Neural cell (in vitro differentiated cells): ENCODE measurements around the gene MICAL2. TPM values are rescaled to one million over a fixed set of nuclear protein-coding genes. Genes with fewer than 3 reads are reported as not detected.

Source experiments
- H2AFZ ChIP-seq: fragments of 200-600, 300-800 bp; sonication (generic), shearing (Covaris generic); 2 replicates; pipeline ENCODE4 v1.6.0; 2014; ENCODE audit warnings: low read depth, mild to moderate bottlenecking, antibody characterized with exemption, low read length, moderate library complexity
- H3F3A ChIP-seq: fragments of 200-600 bp; shearing (Covaris generic); 2 replicates; pipeline ENCODE4 v1.6.1; 2016; ENCODE audit warnings: mild to moderate bottlenecking, moderate library complexity, mixed read lengths, antibody characterized with exemption, low read length; ENCODE audit not compliant: insufficient read depth, poor library complexity, severe bottlenecking
- H3K27ac ChIP-seq: fragments of 200-600, 300-800 bp; sonication (generic), shearing (Covaris generic); 2 replicates; pipeline ENCODE4 v1.5.1; 2014; ENCODE audit warnings: mild to moderate bottlenecking, low read length, moderate library complexity
- H3K27me3 ChIP-seq: fragments of 300-800, 200-600 bp; sonication (generic), shearing (Covaris generic); 2 replicates; pipeline ENCODE4 v1.6.0; 2014; ENCODE audit warnings: mild to moderate bottlenecking, low read depth, low read length, moderate library complexity; ENCODE audit not compliant: insufficient read depth
- H3K36me3 ChIP-seq: fragments of 300-800, 200-600 bp; sonication (generic), shearing (Covaris generic); 2 replicates; pipeline ENCODE4 v1.5.1; 2014; ENCODE audit warnings: mild to moderate bottlenecking, antibody characterized with exemption, low read length, moderate library complexity; ENCODE audit not compliant: insufficient read depth
- H3K4me2 ChIP-seq: fragments of 300-800, 200-600 bp; sonication (generic), shearing (Covaris generic); 2 replicates; pipeline ENCODE4 v1.6.0; 2014; ENCODE audit warnings: mild to moderate bottlenecking, low read length
- H3K4me3 ChIP-seq: fragments of 300-800, 200-600 bp; sonication (generic), shearing (Covaris generic); 2 replicates; pipeline ENCODE4 v1.5.1; 2014; ENCODE audit warnings: mild to moderate bottlenecking, low read length, moderate library complexity
- H3K79me2 ChIP-seq: fragments of 200-600 bp; shearing (Covaris generic); replicated peaks from 2 replicates; pipeline ENCODE4 v1.6.0; 2014; ENCODE audit warnings: mild to moderate bottlenecking, low read length, moderate library complexity; ENCODE audit not compliant: insufficient read depth
- H3K9ac ChIP-seq: fragments of 300-800, 200-600 bp; sonication (generic), shearing (Covaris generic); 2 replicates; pipeline ENCODE4 v1.6.1; 2016; ENCODE audit warnings: mild to moderate bottlenecking, low read length, mixed read lengths
- H3K9me2 ChIP-seq: fragments of 200-600 bp; shearing (Covaris generic); 2 replicates; pipeline ENCODE4 v1.6.1; 2016; ENCODE audit warnings: mild to moderate bottlenecking, low read length, mixed read lengths; ENCODE audit not compliant: insufficient read depth
- H3K9me3 ChIP-seq: fragments of 200-600, 300-800 bp; sonication (generic), shearing (Covaris generic); 2 replicates; pipeline ENCODE4 v1.6.1; 2016; ENCODE audit warnings: mild to moderate bottlenecking, mixed run types, low read length, moderate library complexity, mixed read lengths
- H4K20me1 ChIP-seq: fragments of 200-600 bp; shearing (Covaris generic); 2 replicates; pipeline ENCODE4 v1.6.1; 2016; ENCODE audit warnings: mild to moderate bottlenecking, mixed run types; ENCODE audit not compliant: insufficient read depth
- CTCF ChIP-seq: fragments of 450-650 bp; IDR thresholded peaks from 2 replicates; pipeline ENCODE4 v1.5.1; 2014; ENCODE audit warnings: antibody characterized with exemption, mild to moderate bottlenecking, moderate library complexity; ENCODE audit not compliant: poor library complexity, severe bottlenecking
- EP300 ChIP-seq: fragments of 450-650 bp; conservative IDR thresholded peaks from 2 replicates; pipeline ENCODE4 v1.6.1; 2014; ENCODE audit warnings: antibody characterized with exemption, mild to moderate bottlenecking, moderate library complexity; ENCODE audit not compliant: poor library complexity, severe bottlenecking
- EZH2 ChIP-seq: fragments of 200-600, 300-800 bp; shearing (Covaris generic), sonication (generic); IDR thresholded peaks from 2 replicates; pipeline ENCODE4 v1.6.1; 2014; ENCODE audit warnings: antibody characterized with exemption, low read length, borderline replicate concordance, mild to moderate bottlenecking; ENCODE audit not compliant: insufficient read depth, poor library complexity, severe bottlenecking
- MXI1 ChIP-seq: fragments of 450-650 bp; conservative IDR thresholded peaks from 2 replicates; pipeline ENCODE4 v1.6.1; 2014; ENCODE audit warnings: antibody characterized with exemption, mild to moderate bottlenecking; ENCODE audit not compliant: poor library complexity, severe bottlenecking
- POLR2AphosphoS5 ChIP-seq: IDR thresholded peaks from 2 replicates; pipeline ENCODE4 v1.6.1; 2012
- RAD21 ChIP-seq: fragments of 450-650 bp; conservative IDR thresholded peaks from 2 replicates; pipeline ENCODE4 v1.6.1; 2014; ENCODE audit warnings: antibody characterized with exemption, mild to moderate bottlenecking, moderate library complexity
- REST ChIP-seq: IDR thresholded peaks from 2 replicates; pipeline ENCODE4 v1.6.1; 2012; ENCODE audit warnings: borderline replicate concordance
- SMC3 ChIP-seq: fragments of 450-650 bp; conservative IDR thresholded peaks from 2 replicates; pipeline ENCODE4 v1.6.1; 2014; ENCODE audit warnings: antibody characterized with exemption, mild to moderate bottlenecking, moderate library complexity; ENCODE audit not compliant: poor library complexity
- TAF1 ChIP-seq: IDR thresholded peaks from 2 replicates; pipeline ENCODE4 v1.6.1; 2012; ENCODE audit warnings: low read depth
- polyA plus RNA-seq: library from polyadenylated mRNA; depleted of rRNA; stranded (reverse); fragments of >200 nt; gene quantifications from 2 replicates; pipeline ENCODE4 v1.2.3, GENCODE V29; 2014

MICAL2 gene
- polyA plus RNA-seq, 1 donor from 2014 or later = 2.2 TPM

- no peak for TF ChIP-seq EZH2
- no peak for TF ChIP-seq CTCF
- TF ChIP-seq EP300 = no peak
- TF ChIP-seq MXI1 = no peak
- Histone ChIP-seq H3K9me3 (no peaks in the 10 kb centered on the region), H3K4me2 (no peak overlapping the region), H4K20me1 (no peaks in the 10 kb centered on the region), H3F3A (no peaks in the 10 kb centered on the region), H3K9me2 (no peaks in the 10 kb centered on the region), H3K27ac (no peak overlapping the region), H2AFZ (no peak overlapping the region), H3K27me3 (no peaks in the 10 kb centered on the region), H3K9ac (no peak overlapping the region), H3K4me3 (no peak overlapping the region), H3K36me3 (no peaks in the 10 kb centered on the region), H3K79me2 (no peaks in the 10 kb centered on the region)
These were observed 73.6 kb downstream of the MICAL2 start for GRCh38 chr11:12183827-12184620.

- Histone ChIP-seq H3K79me2 (no peaks in the 10 kb centered on the region), H3K9ac (no peak overlapping the region)
- TF ChIP-seq SMC3 (no peak), MXI1 (no peak), TAF1 (no peak)
These were observed 74.3 kb downstream of the MICAL2 start for GRCh38 chr11:12184699-12185098.

GRCh38 chr11:12185106-12185690, 74.8 kb downstream of the MICAL2 start:
- no peak overlapping the region for H3K27ac ChIP-seq
- no peaks in the 10 kb centered on the region for H3K27me3 ChIP-seq
- H3K79me2 ChIP-seq = no peaks in the 10 kb centered on the region
- H3K36me3 ChIP-seq = no peaks in the 10 kb centered on the region
- no peak overlapping the region for H3K4me2 ChIP-seq
- no peak overlapping the region for H3K9ac ChIP-seq
- H2AFZ ChIP-seq = no peak overlapping the region
- no peaks in the 10 kb centered on the region for H4K20me1 ChIP-seq
- TF ChIP-seq SMC3 (no peak), EZH2 (no peak), CTCF (no peak), RAD21 (no peak), MXI1 (no peak), TAF1 (no peak), POLR2AphosphoS5 (no peak), REST (no peak), EP300 (no peak)
- no peaks in the 10 kb centered on the region for H3K9me3 ChIP-seq
- H3K9me2 ChIP-seq = no peaks in the 10 kb centered on the region
- no peak overlapping the region for H3K4me3 ChIP-seq
- H3F3A ChIP-seq = no peaks in the 10 kb centered on the region

More at GRCh38 chr11:12184699-12185098, 74.3 kb downstream of the MICAL2 start:
- no peaks in the 10 kb centered on the region for H3K9me2 ChIP-seq
- no peak overlapping the region for H3K27ac ChIP-seq
- H3F3A ChIP-seq = no peaks in the 10 kb centered on the region
- H3K36me3 ChIP-seq = no peaks in the 10 kb centered on the region
- no peaks in the 10 kb centered on the region for H3K27me3 ChIP-seq
- H3K4me3 ChIP-seq = no peak overlapping the region
- H4K20me1 ChIP-seq = no peaks in the 10 kb centered on the region
- no peaks in the 10 kb centered on the region for H3K9me3 ChIP-seq
- no peak overlapping the region for H2AFZ ChIP-seq
- no peak overlapping the region for H3K4me2 ChIP-seq
